WTC11 (cell line): ENCODE data around the gene SYT1. TPM values are rescaled to one million over a fixed set of nuclear protein-coding genes. Genes with fewer than 3 reads are reported as not detected.

Experiments used
- ATAC-seq: fragments of 200-7000 bp; cut with Tn5 transposase; 2 replicates; pipeline ENCODE4 v1.10.0; 2021; ENCODE audit warnings: mild to moderate bottlenecking, moderate library complexity
- CTCF ChIA-PET: fragments of 300-600 bp; sonication (Branson Sonifier 250); formaldehyde crosslinking; loops from one replicate; lab custom pipeline; 2021; ENCODE audit warnings: antibody characterized with exemption; lab: Charles Lee
- POLR2A ChIA-PET: fragments of 350-600 bp; sonication (Branson Sonifier 250); formaldehyde crosslinking; loops from one replicate; lab custom pipeline; 2021; ENCODE audit warnings: antibody characterized with exemption; lab: Charles Lee
- DNase-seq: peaks from one replicate; pipeline ENCODE4 v3.0.0; 2021; ENCODE audit warnings: low spot score
- H3K27ac Mint-ChIP-seq: 2 replicates; pipeline ENCODE4 v1.8.0; 2021; ENCODE audit warnings: mixed read lengths
- H3K27me3 Mint-ChIP-seq: 2 replicates; pipeline ENCODE4 v1.8.0; 2021; ENCODE audit warnings: low read depth, mild to moderate bottlenecking, moderate library complexity, mixed read lengths
- H3K36me3 Mint-ChIP-seq: 2 replicates; pipeline ENCODE4 v1.8.0; 2021; ENCODE audit warnings: mixed read lengths
- H3K4me1 Mint-ChIP-seq: 2 replicates; pipeline ENCODE4 v1.8.0; 2022; ENCODE audit warnings: mixed read lengths
- H3K4me3 Mint-ChIP-seq: 2 replicates; pipeline ENCODE4 v1.8.0; 2021; ENCODE audit warnings: mild to moderate bottlenecking, moderate library complexity, mixed read lengths
- H3K9me3 Mint-ChIP-seq: 2 replicates; pipeline ENCODE4 v1.8.0; 2021; ENCODE audit warnings: mixed read lengths
- AR ChIP-seq: fragments of 250-450 bp; sonication (Bioruptor Pico); IDR thresholded peaks from 2 replicates; pipeline ENCODE4 v1.9.0; 2021; ENCODE audit warnings: mild to moderate bottlenecking
- CDX4 ChIP-seq: fragments of 250-450 bp; sonication (Bioruptor Pico); IDR thresholded peaks from 2 replicates; pipeline ENCODE4 v1.9.0; 2021; ENCODE audit warnings: moderate library complexity, mild to moderate bottlenecking, inconsistent platforms, borderline replicate concordance
- E2F1 ChIP-seq: sonication (generic); formaldehyde crosslinking; IDR thresholded peaks from 2 replicates; pipeline ENCODE4 v1.8.0; 2022; ENCODE audit warnings: mild to moderate bottlenecking, missing genetic modification reagents
- E2F4 ChIP-seq: sonication (generic); formaldehyde crosslinking; IDR thresholded peaks from 2 replicates; pipeline ENCODE4 v1.8.1; 2022; ENCODE audit warnings: low read depth, mild to moderate bottlenecking, moderate library complexity, missing genetic modification reagents, borderline replicate concordance
- GABPB1 ChIP-seq: sonication (generic); formaldehyde crosslinking; IDR thresholded peaks from 2 replicates; pipeline ENCODE4 v1.8.1; 2023; ENCODE audit warnings: mild to moderate bottlenecking, missing genetic modification reagents
- NFE2L1 ChIP-seq: sonication (generic); formaldehyde crosslinking; IDR thresholded peaks from 2 replicates; pipeline ENCODE4 v1.8.1; 2023; ENCODE audit warnings: missing genetic modification reagents
- NFYB ChIP-seq: sonication (generic); formaldehyde crosslinking; conservative IDR thresholded peaks from 2 replicates; pipeline ENCODE4 v1.8.0; 2022; ENCODE audit warnings: low read depth, missing genetic modification reagents
- NR2C2 ChIP-seq: sonication (generic); formaldehyde crosslinking; IDR thresholded peaks from 2 replicates; pipeline ENCODE4 v1.8.0; 2022; ENCODE audit warnings: mild to moderate bottlenecking, missing genetic modification reagents
- OVOL2 ChIP-seq: fragments of 250-450 bp; sonication (Bioruptor Pico); IDR thresholded peaks from 2 replicates; pipeline ENCODE4 v1.9.0; 2021; ENCODE audit warnings: mild to moderate bottlenecking, borderline replicate concordance
- PRDM15 ChIP-seq: sonication (generic); formaldehyde crosslinking; IDR thresholded peaks from 2 replicates; pipeline ENCODE4 v1.8.0; 2022; ENCODE audit warnings: missing genetic modification reagents
- RELA ChIP-seq: sonication (generic); formaldehyde crosslinking; IDR thresholded peaks from 2 replicates; pipeline ENCODE4 v1.8.1; 2022; ENCODE audit warnings: missing genetic modification reagents, mild to moderate bottlenecking, borderline replicate concordance
- TEAD1 ChIP-seq: sonication (generic); formaldehyde crosslinking; IDR thresholded peaks from 2 replicates; pipeline ENCODE4 v1.8.0; 2022; ENCODE audit warnings: mild to moderate bottlenecking, missing genetic modification reagents
- TP53 ChIP-seq: sonication (generic); formaldehyde crosslinking; IDR thresholded peaks from 2 replicates; pipeline ENCODE4 v1.8.1; 2023; ENCODE audit warnings: mild to moderate bottlenecking, missing genetic modification reagents
- ZNF121 ChIP-seq: sonication (generic); formaldehyde crosslinking; IDR thresholded peaks from 2 replicates; pipeline ENCODE4 v1.8.0; 2023; ENCODE audit warnings: missing genetic modification reagents
- ZNF423 ChIP-seq: fragments of 250-450 bp; sonication (Bioruptor Pico); IDR thresholded peaks from 2 replicates; pipeline ENCODE4 v2.1.2; 2022; ENCODE audit warnings: mild to moderate bottlenecking, moderate library complexity
- total RNA-seq: library from RNA; stranded (reverse); gene quantifications from 3 replicates; pipeline ENCODE4 v1.2.3, GENCODE V29; 2021

Gene SYT1
- total RNA-seq, 1 experiment from 2014 or later: 45.2 TPM

GRCh38 chr12:79300199-79300568, 435.6 kb downstream of the SYT1 start:
- Mint-ChIP-seq H3K36me3 (peaks cover 24% of the 10 kb centered on the region), H3K4me1 (peaks cover 12% of the 10 kb centered on the region), H3K9me3 (no peaks in the 10 kb centered on the region), H3K27me3 (no peaks in the 10 kb centered on the region), H3K27ac (no peak overlapping the region), H3K4me3 (no peak overlapping the region)
- no peak for ATAC-seq
- POLR2A ChIA-PET: no interaction called here
- CTCF ChIA-PET: interaction anchor here (1.3 kb wide), 1 partner anchor 45 kb away, joined by 5 read pairs; no protein-coding TSS in a partner anchor
- no peak for DNase-seq
- no peak for TF ChIP-seq E2F4 (CRISPR knock-in tag)
- TF ChIP-seq GABPB1 (CRISPR knock-in tag): peak; percentile 37; the same call in 1 of the 2 replicates

GRCh38 chr12:79301181-79301580, 436.6 kb downstream of the SYT1 start:
- CTCF ChIA-PET: no interaction called here
- no peak for DNase-seq
- TF ChIP-seq TP53 (no peak), GABPB1 (CRISPR knock-in tag) (no peak), RELA (CRISPR knock-in tag) (no peak), NR2C2 (no peak), ZNF121 (CRISPR knock-in tag) (no peak), CDX4 (CRISPR knock-in tag) (no peak), NFE2L1 (CRISPR knock-in tag) (no peak), OVOL2 (CRISPR knock-in tag) (no peak), E2F1 (CRISPR knock-in tag) (no peak), ZNF423 (CRISPR knock-in tag) (no peak), TEAD1 (CRISPR knock-in tag) (no peak), NFYB (CRISPR knock-in tag) (no peak), AR (CRISPR knock-in tag) (no peak), PRDM15 (CRISPR knock-in tag) (no peak)
- TF ChIP-seq, all 79 proteins: peak for 0
- Mint-ChIP-seq H3K36me3 (peaks cover 20% of the 10 kb centered on the region), H3K27me3 (no peaks in the 10 kb centered on the region), H3K9me3 (no peaks in the 10 kb centered on the region), H3K4me3 (no peak overlapping the region), H3K4me1 (peaks cover 12% of the 10 kb centered on the region), H3K27ac (no peak overlapping the region)
- ATAC-seq: no peak
- POLR2A ChIA-PET: no interaction called here
